HG02938 (cell line): ENCODE data around the gene C10orf143.
"Not testable (repeated sequence)": the region's sequence is repeated elsewhere in the genome, so short reads cannot be mapped to it uniquely, and the experiment has no call there.

ENCODE experiments used
- ATAC-seq: cut with Tn5 transposase; IDR thresholded peaks from one replicate; pipeline ENCODE4 v1.9.1; 2021; ENCODE audit warnings: mild to moderate bottlenecking, moderate library complexity; ENCODE audit not compliant: unreplicated experiment

The C10orf143 gene

GRCh38 chr10:130038019-130038555 is 72.5 kb downstream of the C10orf143 start:
- no peak for ATAC-seq

GRCh38 chr10:130037169-130037661 is 73.4 kb downstream of the C10orf143 start:
- no peak for ATAC-seq

- ATAC-seq = no peak
Measured at GRCh38 chr10:130036296-130037065, 74.1 kb downstream of the C10orf143 start.

DNA sequence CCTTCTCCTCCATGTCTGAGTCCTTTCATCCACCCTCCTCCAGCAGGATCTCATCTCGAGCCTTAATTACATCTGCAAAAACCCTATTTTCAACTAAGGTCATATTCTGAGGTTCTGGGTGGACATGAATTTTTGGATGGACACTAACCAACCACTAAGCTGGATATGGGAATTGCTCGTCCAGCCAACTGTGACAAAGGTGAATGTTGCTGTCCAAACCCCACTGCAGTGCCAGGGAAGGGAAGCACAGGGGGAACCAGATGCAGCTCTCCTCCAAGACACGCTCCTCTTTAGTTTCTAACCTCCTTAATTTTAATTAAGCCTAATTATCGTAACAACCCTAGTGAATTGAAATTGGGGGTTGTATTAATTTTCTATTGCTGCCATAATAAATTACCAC is 81.4 kb downstream of the C10orf143 start:
- no peak for ATAC-seq

DNA sequence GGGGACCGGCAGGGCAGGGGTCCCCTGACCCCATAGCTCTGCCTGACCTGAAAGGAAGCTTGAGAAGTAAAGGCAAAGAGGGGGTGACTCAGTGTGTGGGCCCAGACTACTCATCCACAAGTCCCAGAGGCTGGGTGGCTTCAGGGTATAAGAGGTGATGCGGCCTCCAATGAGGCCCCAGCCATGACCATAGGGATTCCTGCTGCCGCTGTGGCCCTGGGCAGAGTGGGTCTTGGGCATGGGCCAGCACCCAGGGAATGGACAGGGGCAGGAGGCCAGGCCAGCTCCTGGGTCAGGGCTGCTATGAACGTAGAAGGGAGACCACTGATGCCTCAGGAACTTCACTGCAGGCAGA is 82.2 kb downstream of the C10orf143 start:
- ATAC-seq = no peak

DNA sequence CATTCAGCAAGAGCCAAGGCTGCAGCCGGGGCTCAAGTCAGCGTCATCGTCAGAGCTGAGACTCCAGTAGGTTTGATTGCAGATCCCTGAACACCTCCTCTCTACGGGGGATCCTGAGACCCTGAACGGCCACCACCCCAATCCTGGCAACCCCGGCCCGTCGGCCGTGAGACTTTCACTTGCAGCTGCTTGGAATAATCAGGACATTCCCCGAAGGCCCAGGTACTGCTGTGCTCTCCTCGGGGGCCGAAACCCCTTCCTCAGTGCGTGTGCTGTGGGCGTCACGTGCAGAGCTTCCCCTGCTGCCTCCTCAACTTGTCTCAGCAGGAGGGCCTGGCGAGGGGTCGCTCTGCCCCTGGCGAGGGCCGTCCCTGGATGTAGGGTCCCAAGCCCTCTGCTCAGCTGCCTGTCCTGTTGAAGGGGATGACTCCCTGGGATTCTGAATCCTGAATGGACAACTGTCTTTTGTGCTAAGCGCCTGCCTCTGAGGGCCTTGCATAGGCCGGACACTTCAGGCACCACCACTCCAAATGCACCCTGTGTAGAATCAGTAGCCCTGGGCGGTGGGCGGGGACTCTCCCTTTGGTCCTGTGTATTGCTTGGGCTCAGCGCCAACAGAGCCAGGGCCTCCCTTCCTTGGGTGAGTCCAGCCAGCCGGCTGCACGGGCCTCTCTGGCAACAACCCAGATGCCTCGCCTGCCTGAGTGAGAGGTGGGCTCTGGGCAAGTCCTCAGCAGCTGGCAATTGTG is 82.7 kb downstream of the C10orf143 start:
- ATAC-seq = no peak

- ATAC-seq = no peak
Measured at GRCh38 chr10:130026670-130027456, 83.8 kb downstream of the C10orf143 start.

DNA sequence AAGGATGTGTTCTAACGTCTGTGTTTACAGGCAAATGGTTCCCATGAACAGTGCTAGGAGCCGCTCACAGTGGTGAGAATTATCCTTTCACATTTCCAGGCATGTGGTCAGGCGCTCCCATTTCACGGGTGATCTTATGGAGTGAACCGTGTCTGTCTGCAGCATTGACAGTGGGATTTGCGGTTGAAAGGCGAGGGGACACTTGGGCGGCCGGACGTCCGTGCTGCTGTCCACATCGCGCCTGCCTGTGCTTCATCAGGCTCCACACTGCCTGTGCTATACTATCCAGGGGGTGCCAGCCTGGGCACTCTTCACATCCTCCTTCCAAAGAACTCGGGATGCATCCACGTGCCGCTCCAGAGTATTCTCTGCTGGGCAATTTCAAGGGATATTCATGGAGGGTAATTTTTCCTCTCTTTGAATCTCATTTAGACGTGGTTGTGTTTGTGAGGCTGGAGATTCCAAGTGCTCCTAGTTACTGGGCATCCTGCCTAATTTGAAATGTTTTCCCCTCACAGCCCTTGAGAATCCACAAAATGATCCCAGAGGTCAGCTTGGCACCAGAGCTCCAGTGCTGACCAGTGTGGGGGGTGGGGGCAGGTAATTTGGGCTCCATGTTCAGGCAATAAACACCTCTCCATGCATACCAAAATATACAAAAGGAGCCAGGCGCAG is 84.7 kb downstream of the C10orf143 start:
- ATAC-seq = no peak

DNA sequence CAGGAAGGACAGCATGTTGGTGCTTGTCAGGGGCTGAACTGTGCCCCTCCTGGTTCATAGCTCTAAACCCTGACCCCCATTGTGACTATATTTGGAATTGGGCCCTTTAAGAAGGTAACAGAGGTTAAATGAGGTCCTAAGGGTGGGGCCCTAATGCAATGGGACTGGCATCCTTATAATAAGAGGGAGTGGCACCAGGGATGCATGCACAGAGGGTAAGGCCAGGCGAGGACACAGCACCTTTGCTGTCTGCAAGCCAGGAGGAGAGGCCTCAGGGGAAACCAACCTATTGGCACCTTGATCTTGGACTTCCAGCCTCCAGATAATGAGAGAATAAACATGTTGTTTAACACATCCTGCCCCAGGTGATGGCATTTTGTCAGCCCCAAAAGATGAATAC is 85.3 kb downstream of the C10orf143 start:
- no peak for ATAC-seq

- ATAC-seq = no peak
Measured at GRCh38 chr10:130024779-130025325, 85.8 kb downstream of the C10orf143 start.

DNA sequence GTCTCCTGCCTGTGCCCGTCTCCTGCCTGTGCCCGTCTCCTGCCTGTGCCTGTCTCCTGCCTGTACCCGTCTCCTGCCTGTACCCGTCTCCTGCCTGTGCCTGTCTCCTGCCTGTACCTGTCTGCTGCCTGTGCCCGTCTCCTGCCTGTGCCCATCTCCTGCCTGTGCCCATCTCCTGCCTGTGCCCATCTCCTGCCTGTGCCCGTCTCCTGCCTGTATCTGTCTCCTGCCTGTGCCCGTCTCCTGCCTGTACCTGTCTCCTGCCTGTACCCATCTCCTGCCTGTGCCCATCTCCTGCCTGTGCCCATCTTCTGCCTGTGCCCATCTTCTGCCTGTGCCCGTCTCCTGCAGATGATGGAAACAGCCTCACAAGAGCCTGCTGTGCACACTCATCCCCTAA is 86.3 kb downstream of the C10orf143 start:
- ATAC-seq = not testable (repeated sequence)

- ATAC-seq = no peak
Measured at GRCh38 chr10:130023454-130024230, 87.0 kb downstream of the C10orf143 start.

DNA sequence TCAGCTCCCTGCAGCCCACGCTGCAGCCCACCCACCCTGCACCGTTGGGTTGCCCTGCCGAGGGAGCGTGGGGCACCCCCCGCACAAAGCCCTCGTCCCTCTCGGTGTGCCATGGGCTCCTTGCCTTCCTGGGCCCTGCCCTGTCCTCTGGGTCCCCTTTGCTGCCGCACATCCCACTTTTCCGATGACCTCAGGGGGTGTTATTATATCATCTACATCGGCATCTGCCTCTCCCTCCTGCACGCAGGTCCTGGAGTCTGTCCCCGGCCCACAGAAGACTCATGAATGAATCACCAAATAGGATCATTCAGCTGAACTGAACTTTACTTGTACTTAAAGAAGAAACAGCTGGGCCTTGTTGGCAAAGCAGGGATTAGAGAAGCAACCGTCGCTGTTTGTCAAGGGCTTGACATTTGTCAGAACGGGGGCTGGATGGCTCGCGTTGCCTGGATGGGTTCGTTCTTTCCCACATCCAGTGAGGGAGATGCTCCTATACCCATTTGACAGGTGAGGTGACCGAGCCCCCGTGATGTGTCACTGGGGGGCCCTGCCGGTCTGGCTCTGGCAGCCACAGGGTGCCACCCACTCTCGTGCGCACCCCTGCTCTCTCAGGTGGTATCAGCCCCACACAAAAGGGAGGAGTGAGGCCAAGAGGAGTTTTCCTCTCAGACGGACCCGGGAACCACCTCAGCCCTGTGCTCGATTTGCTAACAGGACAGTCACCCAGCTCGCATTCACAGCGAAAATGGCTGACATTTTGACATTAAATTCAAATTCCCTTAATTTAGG is 87.9 kb downstream of the C10orf143 start:
- no peak for ATAC-seq

GRCh38 chr10:130022086-130022485 is 88.5 kb downstream of the C10orf143 start:
- no peak for ATAC-seq

DNA sequence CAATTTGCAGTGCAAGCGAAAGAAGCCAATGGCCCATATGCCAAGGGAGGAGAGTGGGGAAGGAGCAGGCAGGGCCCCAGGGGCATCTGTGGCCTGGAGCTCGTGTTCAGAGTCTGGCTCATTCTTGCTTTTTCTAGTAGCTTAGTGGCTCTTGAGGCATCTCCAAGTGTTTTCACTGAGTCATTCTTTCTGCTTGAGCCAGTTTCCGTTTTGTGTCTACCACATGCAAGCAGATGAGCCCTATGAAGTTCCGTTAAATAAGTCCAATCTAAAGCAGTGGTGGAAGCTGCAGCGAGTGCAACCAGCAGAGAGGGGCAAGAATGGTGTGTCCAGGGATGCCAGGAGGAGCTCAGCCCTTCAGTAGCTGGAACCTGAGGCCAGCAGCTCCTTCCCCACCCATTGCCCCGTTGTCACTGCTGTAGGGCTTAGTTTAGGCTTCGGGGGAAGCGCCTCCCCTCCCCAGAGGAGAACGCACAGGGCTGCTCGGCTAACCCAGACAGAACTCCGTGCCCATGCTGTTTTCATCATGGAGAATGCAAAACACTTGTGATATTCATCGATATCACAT is 89.2 kb downstream of the C10orf143 start:
- ATAC-seq = no peak

- no peak for ATAC-seq
Measured at GRCh38 chr10:130020651-130021382, 89.8 kb downstream of the C10orf143 start.

GRCh38 chr10:130018730-130019185 is 91.9 kb downstream of the C10orf143 start:
- ATAC-seq = no peak

DNA sequence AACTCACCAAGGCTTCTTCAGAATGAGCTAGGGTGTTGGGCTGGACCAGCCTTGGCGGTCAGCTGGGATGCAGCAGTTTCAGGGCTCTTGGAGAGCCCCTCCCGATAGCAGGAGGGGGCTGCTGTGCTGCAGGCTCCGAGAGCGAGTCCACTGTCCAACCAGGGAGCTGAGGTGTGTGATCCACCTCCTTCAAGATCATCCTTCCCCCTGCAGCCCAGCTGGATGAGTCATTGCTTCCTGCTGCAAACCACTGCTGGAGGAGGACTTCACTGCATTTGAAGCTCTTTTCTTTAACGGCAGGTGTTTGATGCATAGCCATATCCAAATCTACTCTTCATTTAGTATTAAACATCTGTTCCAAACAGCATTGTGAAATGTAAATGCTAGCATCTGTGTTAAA is 92.4 kb downstream of the C10orf143 start:
- no peak for ATAC-seq
